Measurements from ENCODE around the gene ERN1. TPM values are rescaled to one million over a fixed set of nuclear protein-coding genes. Genes with fewer than 3 reads are reported as not detected.

ERN1 gene
- total and polyA plus RNA-seq, 2 of the 13 experiments (the other 11 are each of a cell fraction or from before 2014, with no cell fraction given), result 6.0 to 12.7 TPM

- Histone ChIP-seq H3K79me2 (ENCODE audit: insufficient read depth, low read length) (peaks cover 4% of the 10 kb centered on the region), H3K27ac (ENCODE audit: extremely low read length, insufficient read depth, low read length) (peak overlapping the region; percentile 84), H3K4me1 (ENCODE audit: insufficient read depth, low read length) (peaks cover 85% of the 10 kb centered on the region), H3K9me3 (ENCODE audit: low read length) (no peaks in the 10 kb centered on the region), H4K20me1 (ENCODE audit: insufficient read depth, low read length) (no peaks in the 10 kb centered on the region), H3K9ac (ENCODE audit: insufficient read depth, low read depth, low read length) (peak overlapping the region; percentile 73), H3K4me3 (replicated peaks in 1 of 3; ENCODE audit: insufficient read depth in 1 of 3, low read depth in 2 of 3, low read length in 3 of 3) (peak overlapping the region; percentile 3 to 39 (median 25); a peak in 4 of 6 replicates), H3K4me2 (ENCODE audit: low read depth, low read length) (peak overlapping the region; percentile 80), H3K36me3 (replicated peaks in 1 of 2; ENCODE audit: control insufficient read depth in 1 of 2, insufficient read depth in 2 of 2, low read length in 2 of 2) (peaks cover 5 to 18% of the 10 kb centered on the region in 2 experiments; a peak in 4 of 5 replicates), H3K27me3 (ENCODE audit: control insufficient read depth in 1 of 2, insufficient read depth in 2 of 2, low read length in 2 of 2) (no peaks in the 10 kb centered on the region), H2AFZ (ENCODE audit: low read length) (no peak overlapping the region)
- BruUV-seq (replicated peaks), result no TSS peak
- in situ Hi-C loops (cut with HindIII; ENCODE audit: extremely low pct_ligation_motif_present, low pct_unique_long_range_greater_than_20kb), result no loop called here
- FAIRE-seq, result peak; percentile 57
- 3% methylated on average over 8 of the region's 8 CpGs for WGBS (ENCODE audit: low lambda C conversion rate)
- peak; percentile 83 for ATAC-seq
- peak; percentile 93 for DNase-seq (ENCODE audit: low spot score)
- intact Hi-C loops (cut with micrococcal nuclease; ENCODE audit: unreplicated experiment), result loop anchor here (1.0 kb wide), 2 partner anchors 8 to 47 kb away; no protein-coding TSS in a partner anchor
- CTCF ChIA-PET (ENCODE audit: low intra/inter-chr PET ratio, low total read pairs), result no interaction called here
- POLR2A ChIA-PET, result interaction anchor here (0.7 to 4.2 kb wide), 18 partner anchors 8 to 304 kb away, joined by 3 to 58 read pairs (median 6); partner anchors contain the start of gene ERN1
- TF ChIP-seq SNAPC2 (CRISPR knock-in tag; IDR thresholded peaks at IDR 0.05) (peak; percentile 96), ZNF784 (CRISPR knock-in tag; IDR thresholded peaks at IDR 0.05; ENCODE audit: borderline replicate concordance) (peak; percentile 85), RCOR2 (CRISPR knock-in tag; IDR thresholded peaks at IDR 0.05) (peak; percentile 81), NAIF1 (CRISPR knock-in tag; IDR thresholded peaks at IDR 0.05; ENCODE audit: borderline replicate concordance) (peak; percentile 67), TEF (CRISPR knock-in tag; IDR thresholded peaks at IDR 0.05) (no peak), ZNF761 (CRISPR knock-in tag; conservative IDR thresholded peaks at IDR 0.05) (0 out of 2 replicates have a peak, but pooled peaks have one; percentile 48), THYN1 (CRISPR knock-in tag; IDR thresholded peaks at IDR 0.05; ENCODE audit: borderline replicate concordance, low read depth) (no peak), ZNF629 (CRISPR knock-in tag; conservative IDR thresholded peaks at IDR 0.05) (0 out of 2 replicates have a peak, but pooled peaks have one; percentile 16)
- TF ChIP-seq, protein P1, sequence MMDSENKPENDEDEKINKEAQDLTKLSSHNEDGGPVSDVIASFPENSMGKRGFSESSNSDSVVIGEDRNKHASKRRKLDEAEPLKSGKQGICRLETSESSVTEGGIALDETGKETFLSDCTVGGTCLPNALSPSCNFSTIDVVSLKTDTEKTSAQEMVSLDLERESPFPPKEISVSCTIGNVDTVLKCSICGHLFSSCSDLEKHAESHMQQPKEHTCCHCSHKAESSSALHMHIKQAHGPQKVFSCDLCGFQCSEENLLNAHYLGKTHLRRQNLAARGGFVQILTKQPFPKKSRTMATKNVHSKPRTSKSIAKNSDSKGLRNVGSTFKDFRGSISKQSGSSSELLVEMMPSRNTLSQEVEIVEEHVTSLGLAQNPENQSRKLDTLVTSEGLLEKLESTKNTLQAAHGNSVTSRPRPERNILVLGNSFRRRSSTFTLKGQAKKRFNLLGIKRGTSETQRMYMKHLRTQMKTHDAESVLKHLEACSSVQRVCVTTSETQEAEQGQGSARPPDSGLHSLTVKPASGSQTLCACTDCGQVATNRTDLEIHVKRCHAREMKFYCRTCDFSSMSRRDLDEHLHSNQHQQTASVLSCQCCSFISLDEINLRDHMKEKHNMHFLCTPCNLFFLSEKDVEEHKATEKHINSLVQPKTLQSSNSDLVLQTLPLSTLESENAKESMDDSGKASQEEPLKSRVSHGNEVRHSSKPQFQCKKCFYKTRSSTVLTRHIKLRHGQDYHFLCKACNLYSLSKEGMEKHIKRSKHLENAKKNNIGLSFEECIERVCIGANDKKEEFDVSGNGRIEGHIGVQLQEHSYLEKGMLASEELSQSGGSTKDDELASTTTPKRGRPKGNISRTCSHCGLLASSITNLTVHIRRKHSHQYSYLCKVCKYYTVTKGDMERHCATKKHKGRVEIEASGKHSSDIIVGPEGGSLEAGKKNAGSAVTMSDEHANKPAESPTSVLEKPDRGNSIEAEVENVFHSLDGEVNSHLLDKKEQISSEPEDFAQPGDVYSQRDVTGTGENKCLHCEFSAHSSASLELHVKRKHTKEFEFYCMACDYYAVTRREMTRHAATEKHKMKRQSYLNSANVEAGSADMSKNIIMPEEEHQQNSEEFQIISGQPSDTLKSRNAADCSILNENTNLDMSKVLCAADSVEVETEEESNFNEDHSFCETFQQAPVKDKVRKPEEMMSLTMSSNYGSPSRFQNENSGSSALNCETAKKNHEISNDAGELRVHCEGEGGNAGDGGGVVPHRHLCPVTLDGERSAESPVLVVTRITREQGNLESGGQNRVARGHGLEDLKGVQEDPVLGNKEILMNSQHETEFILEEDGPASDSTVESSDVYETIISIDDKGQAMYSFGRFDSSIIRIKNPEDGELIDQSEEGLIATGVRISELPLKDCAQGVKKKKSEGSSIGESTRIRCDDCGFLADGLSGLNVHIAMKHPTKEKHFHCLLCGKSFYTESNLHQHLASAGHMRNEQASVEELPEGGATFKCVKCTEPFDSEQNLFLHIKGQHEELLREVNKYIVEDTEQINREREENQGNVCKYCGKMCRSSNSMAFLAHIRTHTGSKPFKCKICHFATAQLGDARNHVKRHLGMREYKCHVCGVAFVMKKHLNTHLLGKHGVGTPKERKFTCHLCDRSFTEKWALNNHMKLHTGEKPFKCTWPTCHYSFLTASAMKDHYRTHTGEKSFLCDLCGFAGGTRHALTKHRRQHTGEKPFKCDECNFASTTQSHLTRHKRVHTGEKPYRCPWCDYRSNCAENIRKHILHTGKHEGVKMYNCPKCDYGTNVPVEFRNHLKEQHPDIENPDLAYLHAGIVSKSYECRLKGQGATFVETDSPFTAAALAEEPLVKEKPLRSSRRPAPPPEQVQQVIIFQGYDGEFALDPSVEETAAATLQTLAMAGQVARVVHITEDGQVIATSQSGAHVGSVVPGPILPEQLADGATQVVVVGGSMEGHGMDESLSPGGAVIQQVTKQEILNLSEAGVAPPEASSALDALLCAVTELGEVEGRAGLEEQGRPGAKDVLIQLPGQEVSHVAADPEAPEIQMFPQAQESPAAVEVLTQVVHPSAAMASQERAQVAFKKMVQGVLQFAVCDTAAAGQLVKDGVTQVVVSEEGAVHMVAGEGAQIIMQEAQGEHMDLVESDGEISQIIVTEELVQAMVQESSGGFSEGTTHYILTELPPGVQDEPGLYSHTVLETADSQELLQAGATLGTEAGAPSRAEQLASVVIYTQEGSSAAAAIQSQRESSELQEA (CRISPR knock-in tag; IDR thresholded peaks at IDR 0.05; ENCODE audit: not compliant biosample characterization), result peak; percentile 57
These were observed 47.8 kb downstream of the ERN1 start for GRCh38 chr17:64081802-64082799.

All from HepG2 (cell line).